ENCODE results near the gene NUP98.

The NUP98 gene

GRCh38 chr11:3632070-3632660 lies 165.2 kb downstream of the NUP98 start:
- DNase-seq, result no peak

- no peak for DNase-seq
Observed at GRCh38 chr11:3631331-3631730, 166.0 kb downstream of the NUP98 start.

DNA sequence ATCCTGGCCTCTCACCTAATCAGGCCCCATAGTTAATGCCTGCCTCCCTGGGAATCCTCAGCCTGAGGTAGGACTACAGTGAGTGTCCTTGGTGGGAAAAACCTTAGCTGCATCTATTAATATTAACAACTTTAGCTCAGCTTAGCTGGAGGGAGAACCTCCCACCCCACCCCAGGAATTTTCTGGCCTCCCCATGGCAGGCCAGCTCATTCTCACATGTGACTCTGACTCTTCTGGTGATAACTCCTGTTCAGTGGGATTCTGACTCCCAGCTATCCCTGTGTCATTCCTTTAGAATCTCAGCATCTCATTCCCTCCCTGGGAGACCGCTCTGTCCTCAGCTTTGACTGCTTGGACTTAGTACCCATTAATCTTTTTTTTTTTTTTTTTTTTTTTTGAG lies 170.1 kb downstream of the NUP98 start:
- DNase-seq, result no peak

DNA sequence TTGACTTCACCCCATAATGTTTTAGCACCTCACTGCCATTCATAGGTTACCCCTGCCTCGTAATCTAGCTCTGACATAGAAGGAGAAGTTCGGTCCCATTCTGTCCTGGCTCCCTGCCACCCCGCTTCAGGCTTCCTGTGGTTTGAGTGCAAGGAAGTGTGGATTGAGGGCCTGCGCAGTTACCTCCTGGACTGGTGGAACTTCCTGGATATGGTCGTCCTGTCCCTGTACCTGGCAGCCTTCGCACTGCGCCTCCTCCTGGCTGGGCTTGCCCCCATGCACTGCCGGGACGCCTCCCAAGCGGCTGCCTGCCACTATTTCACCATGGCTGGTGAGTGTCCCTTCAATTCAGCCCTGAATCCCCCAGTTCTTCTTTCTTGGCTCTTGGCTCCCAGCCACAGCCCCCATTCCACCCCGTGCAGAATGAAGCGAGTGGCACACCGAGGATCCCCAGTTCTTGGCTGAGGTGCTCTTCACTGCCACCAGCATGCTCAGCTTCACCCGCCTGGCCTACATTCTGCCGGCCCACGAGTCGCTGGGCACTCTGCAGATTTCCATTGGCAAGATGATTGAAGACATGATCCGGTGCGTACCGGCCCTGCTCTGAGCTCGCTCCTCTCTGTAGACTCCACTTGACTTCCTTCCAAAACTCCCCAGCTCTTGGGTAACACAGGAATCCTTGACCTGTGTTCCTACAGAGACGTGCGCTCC lies 170.9 kb downstream of the NUP98 start:
- DNase-seq, result no peak
